RCC 7860 (cell line): ENCODE data around the gene ZCCHC9.
"Not testable (repeated sequence)": the region's sequence is repeated elsewhere in the genome, so short reads cannot be mapped to it uniquely, and the experiment has no call there.

ENCODE experiments used
- DNase-seq: peaks from one replicate; pipeline ENCODE4 v3.0.0-alpha.2; 2015; ENCODE audit warnings: low spot score
- FAIRE-seq: peaks from 2 replicates; lab custom pipeline; 2012; peaks lifted over from hg19 to GRCh38; lab: Jason Lieb, UNC

The ZCCHC9 gene

GRCh38 chr5:81303563-81303962 lies 2.2 kb downstream of the ZCCHC9 start:
- no peak for DNase-seq
- FAIRE-seq, result no peak

GRCh38 chr5:81305785-81306184 lies 4.4 kb downstream of the ZCCHC9 start:
- no peak for DNase-seq
- no peak for FAIRE-seq

GRCh38 chr5:81308836-81309235 lies 7.4 kb downstream of the ZCCHC9 start:
- DNase-seq (no peak), FAIRE-seq (no peak)

- no peak for FAIRE-seq
- DNase-seq, result no peak
Observed at GRCh38 chr5:81310402-81311063, 9.1 kb downstream of the ZCCHC9 start.

- DNase-seq (no peak), FAIRE-seq (no peak)
Observed at GRCh38 chr5:81313278-81313677, 11.9 kb downstream of the ZCCHC9 start.

- FAIRE-seq (no peak), DNase-seq (no peak)
Observed at GRCh38 chr5:81313686-81314085, 12.3 kb downstream of the ZCCHC9 start.

GRCh38 chr5:81314581-81314980 lies 13.2 kb downstream of the ZCCHC9 start:
- no peak for FAIRE-seq
- DNase-seq, result no peak

- FAIRE-seq, result no peak
- no peak for DNase-seq
Observed at GRCh38 chr5:81315336-81315735, 13.9 kb downstream of the ZCCHC9 start.

GRCh38 chr5:81315830-81316229 lies 14.4 kb downstream of the ZCCHC9 start:
- DNase-seq, result no peak
- FAIRE-seq, result no peak

GRCh38 chr5:81316571-81316970 lies 15.2 kb downstream of the ZCCHC9 start:
- FAIRE-seq (no peak), DNase-seq (no peak)

GRCh38 chr5:81317536-81317935 lies 16.1 kb downstream of the ZCCHC9 start:
- FAIRE-seq, result no peak
- no peak for DNase-seq

- DNase-seq, result no peak
- FAIRE-seq, result no peak
Observed at GRCh38 chr5:81326554-81326953, 25.2 kb downstream of the ZCCHC9 start.

GRCh38 chr5:81334304-81335061 lies 33.1 kb downstream of the ZCCHC9 start:
- DNase-seq (no peak), FAIRE-seq (no peak)

GRCh38 chr5:81335946-81336345 lies 34.6 kb downstream of the ZCCHC9 start:
- no peak for FAIRE-seq

GRCh38 chr5:81336556-81336955 lies 35.2 kb downstream of the ZCCHC9 start:
- no peak for FAIRE-seq
- DNase-seq, result no peak

More at GRCh38 chr5:81335946-81336345, 34.6 kb downstream of the ZCCHC9 start:
- no peak for DNase-seq

GRCh38 chr5:81337803-81338202 lies 36.4 kb downstream of the ZCCHC9 start:
- no peak for FAIRE-seq
- no peak for DNase-seq

GRCh38 chr5:81338213-81338612 lies 36.8 kb downstream of the ZCCHC9 start:
- not testable (repeated sequence) for DNase-seq, FAIRE-seq

GRCh38 chr5:81344736-81345135 lies 43.3 kb downstream of the ZCCHC9 start:
- FAIRE-seq, result no peak

GRCh38 chr5:81345411-81346003 lies 44.1 kb downstream of the ZCCHC9 start:
- no peak for DNase-seq
- no peak for FAIRE-seq

More at GRCh38 chr5:81344736-81345135, 43.3 kb downstream of the ZCCHC9 start:
- no peak for DNase-seq

- no peak for FAIRE-seq
- DNase-seq, result no peak
Observed at GRCh38 chr5:81349161-81349560, 47.8 kb downstream of the ZCCHC9 start.

- DNase-seq (no peak), FAIRE-seq (no peak)
Observed at GRCh38 chr5:81350507-81350906, 49.1 kb downstream of the ZCCHC9 start.

- DNase-seq (no peak), FAIRE-seq (no peak)
Observed at GRCh38 chr5:81353189-81353588, 51.8 kb downstream of the ZCCHC9 start.
